H9 (cell line): ENCODE measurements around the gene DMD. TPM values are rescaled to one million over a fixed set of nuclear protein-coding genes. Genes with fewer than 3 reads are reported as not detected.

ENCODE experiments used
- DNase-seq: peaks from one replicate; pipeline ENCODE4 v3.0.0-alpha.2; 2017
- H2AFZ ChIP-seq: one replicate; pipeline ENCODE4 v1.6.1; 2013; ENCODE audit warnings: mild to moderate bottlenecking, low read length, control low read depth, moderate library complexity
- H2AK5ac ChIP-seq: 2 replicates; pipeline ENCODE4 v1.6.1; 2013; ENCODE audit warnings: low read length, control low read depth, mixed read lengths; ENCODE audit not compliant: insufficient read length
- H2BK120ac ChIP-seq: one replicate; pipeline ENCODE4 v1.6.1; 2013; ENCODE audit warnings: low read depth, mild to moderate bottlenecking, low read length, control low read depth, inconsistent platforms; ENCODE audit not compliant: poor library complexity, severe bottlenecking
- H2BK12ac ChIP-seq: 2 replicates; pipeline ENCODE4 v1.6.1; 2013; ENCODE audit warnings: low read length, control low read depth, mixed read lengths, low read depth; ENCODE audit not compliant: insufficient read length
- H2BK15ac ChIP-seq: 2 replicates; pipeline ENCODE4 v1.6.1; 2013; ENCODE audit warnings: low read depth, low read length, control low read depth
- H2BK20ac ChIP-seq: one replicate; pipeline ENCODE4 v1.6.1; 2013; ENCODE audit warnings: low read depth, mild to moderate bottlenecking, low read length, control low read depth, inconsistent platforms; ENCODE audit not compliant: poor library complexity, severe bottlenecking
- H2BK5ac ChIP-seq: 2 replicates; pipeline ENCODE4 v1.6.1; 2013; ENCODE audit warnings: low read length, control low read depth, mixed read lengths; ENCODE audit not compliant: insufficient read length
- H3K14ac ChIP-seq: 2 replicates; pipeline ENCODE4 v1.6.1; 2013; ENCODE audit warnings: low read length, control low read depth; ENCODE audit not compliant: insufficient read depth
- H3K18ac ChIP-seq: 2 replicates; pipeline ENCODE4 v1.6.1; 2013; ENCODE audit warnings: low read depth, mild to moderate bottlenecking, mixed read lengths, low read length, control low read depth; ENCODE audit not compliant: insufficient read length
- H3K23ac ChIP-seq: 2 replicates; pipeline ENCODE4 v1.6.1; 2013; ENCODE audit warnings: low read length, control low read depth, mixed read lengths, low read depth; ENCODE audit not compliant: insufficient read length
- H3K23me2 ChIP-seq: 2 replicates; pipeline ENCODE4 v1.6.1; 2013; ENCODE audit warnings: low read depth, mild to moderate bottlenecking, mixed read lengths, low read length, control low read depth; ENCODE audit not compliant: insufficient read length, poor library complexity, severe bottlenecking
- H3K27ac ChIP-seq: 2 replicates; pipeline ENCODE4 v1.5.1; 2013; ENCODE audit warnings: low read length, control low read depth, mixed read lengths, low read depth; ENCODE audit not compliant: insufficient read length
- H3K27me3 ChIP-seq: 2 replicates; pipeline ENCODE4 v1.6.1; 2013; ENCODE audit warnings: low read length, control low read depth, inconsistent platforms; ENCODE audit not compliant: insufficient read depth
- H3K4ac ChIP-seq: 2 replicates; pipeline ENCODE4 v1.6.1; 2013; ENCODE audit warnings: low read depth, mild to moderate bottlenecking, control low read depth, inconsistent platforms, low read length, moderate library complexity
- H3K4me1 ChIP-seq: 2 replicates; pipeline ENCODE4 v1.6.1; 2013; ENCODE audit warnings: low read length, control low read depth, inconsistent platforms; ENCODE audit not compliant: insufficient read depth
- H3K4me2 ChIP-seq: 2 replicates; pipeline ENCODE4 v1.6.1; 2013; ENCODE audit warnings: low read length, control low read depth, mixed read lengths; ENCODE audit not compliant: insufficient read length, insufficient read depth
- H3K56ac ChIP-seq: 2 replicates; pipeline ENCODE4 v1.6.1; 2013; ENCODE audit warnings: low read depth, mild to moderate bottlenecking, mixed read lengths, low read length, control low read depth; ENCODE audit not compliant: insufficient read length
- H3K79me1 ChIP-seq: 2 replicates; pipeline ENCODE4 v1.6.1; 2013; ENCODE audit warnings: low read depth, mild to moderate bottlenecking, moderate library complexity, low read length, control low read depth, inconsistent platforms; ENCODE audit not compliant: insufficient read depth, poor library complexity, severe bottlenecking
- H3K79me2 ChIP-seq: 2 replicates; pipeline ENCODE4 v1.6.1; 2013; ENCODE audit warnings: low read length, control low read depth, inconsistent platforms; ENCODE audit not compliant: insufficient read depth
- H3K9ac ChIP-seq: 2 replicates; pipeline ENCODE4 v1.6.1; 2013; ENCODE audit warnings: low read length, control low read depth, mixed read lengths; ENCODE audit not compliant: insufficient read length; ENCODE audit errors: extremely low read depth
- H3K9me3 ChIP-seq: one replicate; pipeline ENCODE4 v1.6.1; 2013; ENCODE audit warnings: low read depth, low read length, inconsistent platforms; ENCODE audit not compliant: control insufficient read depth
- H3T11ph ChIP-seq: one replicate; pipeline ENCODE4 v1.6.1; 2013; ENCODE audit warnings: mild to moderate bottlenecking, low read length, control low read depth, inconsistent platforms
- H4K20me1 ChIP-seq: one replicate; pipeline ENCODE4 v1.6.1; 2013; ENCODE audit not compliant: control insufficient read depth, insufficient read length, insufficient read depth
- H4K5ac ChIP-seq: 2 replicates; pipeline ENCODE4 v1.6.1; 2013; ENCODE audit warnings: low read depth, mild to moderate bottlenecking, mixed read lengths, low read length, control low read depth; ENCODE audit not compliant: insufficient read length
- H4K8ac ChIP-seq: replicated peaks from 2 replicates; pipeline ENCODE4 v1.6.1; 2013; ENCODE audit warnings: low read length, control low read depth, mixed read lengths, low read depth; ENCODE audit not compliant: insufficient read length
- H4K91ac ChIP-seq: 2 replicates; pipeline ENCODE4 v1.6.1; 2013; ENCODE audit warnings: low read depth, mild to moderate bottlenecking, moderate library complexity, mixed read lengths, low read length, control low read depth; ENCODE audit not compliant: insufficient read length
- H3K27ac Mint-ChIP-seq, 3 experiments: 2 replicates in 2 of 3; 3 replicates in 1 of 3; pipeline ENCODE4 v1.8.0; 2020 to 2021; ENCODE audit warnings: mixed read lengths in 3 of 3, mild to moderate bottlenecking in 1 of 3, moderate library complexity in 1 of 3
- H3K27me3 Mint-ChIP-seq: 2 replicates; pipeline ENCODE4 v1.8.0; 2021; ENCODE audit warnings: low read depth, mild to moderate bottlenecking, moderate library complexity, mixed read lengths
- H3K36me3 Mint-ChIP-seq, 3 experiments: 2 replicates in 2 of 3; 3 replicates in 1 of 3; pipeline ENCODE4 v1.8.0; 2020 to 2021; ENCODE audit warnings: low read depth in 3 of 3, mixed read lengths in 3 of 3; ENCODE audit not compliant: insufficient read depth in 1 of 3
- H3K4me1 Mint-ChIP-seq, 2 experiments: 2 replicates each; pipeline ENCODE4 v1.8.0; 2020; ENCODE audit warnings: mixed read lengths in 2 of 2
- H3K4me3 Mint-ChIP-seq, 2 experiments: 2 replicates in 1 of 2; 3 replicates in 1 of 2; pipeline ENCODE4 v1.8.0; 2020 to 2021; ENCODE audit warnings: mild to moderate bottlenecking in 2 of 2, mixed read lengths in 2 of 2, moderate library complexity in 1 of 2
- H3K9me3 Mint-ChIP-seq, 2 experiments: 2 replicates in 1 of 2; 3 replicates in 1 of 2; pipeline ENCODE4 v1.8.0; 2020; ENCODE audit warnings: mild to moderate bottlenecking in 2 of 2, mixed read lengths in 2 of 2, moderate library complexity in 1 of 2
- WGBS: extraction: QIAGEN DNeasy Blood & Tissue Kit; methylation state at CpG from one replicate; pipeline ENCODE4 v1.1.7; 2013; ENCODE audit warnings: missing lambda C conversion rate, low lambda C conversion rate, mixed read lengths; ENCODE audit not compliant: insufficient read length; ENCODE audit errors: extremely low coverage; 5-methylcytosine and 5-hydroxymethylcytosine counted together
- total RNA-seq: library from RNA; stranded (reverse); gene quantifications from 2 replicates; pipeline ENCODE4 v1.2.1, GENCODE V29; 2021
- TF ChIP-seq, protein P1 (sequence below): fragments of 200-600 bp; sonication (generic); conservative IDR thresholded peaks from 3 replicates; pipeline ENCODE4 v1.8.0; 2021; ENCODE audit warnings: antibody characterized with exemption, mild to moderate bottlenecking

Gene DMD
- total RNA-seq, 1 experiment from 2014 or later: 3.8 TPM

DNA sequence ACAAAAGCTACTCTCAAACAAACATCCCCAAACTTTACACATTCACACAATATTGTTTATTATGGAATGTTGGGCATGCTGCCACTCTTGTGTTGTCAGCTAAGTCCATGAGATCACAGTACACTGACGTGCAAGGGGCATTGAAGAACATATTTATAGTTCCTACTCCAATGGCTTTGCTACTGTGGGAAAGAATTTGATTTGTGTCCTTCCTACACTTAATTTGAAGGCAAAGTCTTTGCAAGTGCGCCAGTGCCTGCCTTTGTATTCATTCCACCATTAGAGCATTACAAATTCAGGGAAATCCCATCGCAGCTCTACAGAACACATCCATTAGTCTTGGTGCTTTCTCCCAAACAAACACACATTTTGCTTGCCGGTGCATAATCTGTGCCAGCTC lies 2094.1 kb downstream of the DMD start:
- WGBS: no CpG with 5 or more reads among the region's 4 CpGs
- no peak overlapping the region for H3K23ac ChIP-seq
- H2AFZ ChIP-seq: no peak overlapping the region
- TF ChIP-seq, protein P1, sequence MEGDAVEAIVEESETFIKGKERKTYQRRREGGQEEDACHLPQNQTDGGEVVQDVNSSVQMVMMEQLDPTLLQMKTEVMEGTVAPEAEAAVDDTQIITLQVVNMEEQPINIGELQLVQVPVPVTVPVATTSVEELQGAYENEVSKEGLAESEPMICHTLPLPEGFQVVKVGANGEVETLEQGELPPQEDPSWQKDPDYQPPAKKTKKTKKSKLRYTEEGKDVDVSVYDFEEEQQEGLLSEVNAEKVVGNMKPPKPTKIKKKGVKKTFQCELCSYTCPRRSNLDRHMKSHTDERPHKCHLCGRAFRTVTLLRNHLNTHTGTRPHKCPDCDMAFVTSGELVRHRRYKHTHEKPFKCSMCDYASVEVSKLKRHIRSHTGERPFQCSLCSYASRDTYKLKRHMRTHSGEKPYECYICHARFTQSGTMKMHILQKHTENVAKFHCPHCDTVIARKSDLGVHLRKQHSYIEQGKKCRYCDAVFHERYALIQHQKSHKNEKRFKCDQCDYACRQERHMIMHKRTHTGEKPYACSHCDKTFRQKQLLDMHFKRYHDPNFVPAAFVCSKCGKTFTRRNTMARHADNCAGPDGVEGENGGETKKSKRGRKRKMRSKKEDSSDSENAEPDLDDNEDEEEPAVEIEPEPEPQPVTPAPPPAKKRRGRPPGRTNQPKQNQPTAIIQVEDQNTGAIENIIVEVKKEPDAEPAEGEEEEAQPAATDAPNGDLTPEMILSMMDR: no peak
- H2BK5ac ChIP-seq: no peak overlapping the region
- no peak overlapping the region for H4K91ac ChIP-seq
- no peak overlapping the region for H3K9ac ChIP-seq
- H2BK120ac ChIP-seq: no peak overlapping the region
- H4K5ac ChIP-seq: no peak overlapping the region
- H3T11ph ChIP-seq: no peak overlapping the region
- H3K79me1 ChIP-seq: no peaks in the 10 kb centered on the region
- H3K14ac ChIP-seq: no peak overlapping the region
- H4K8ac ChIP-seq: no peak overlapping the region
- no peak overlapping the region for H2BK20ac ChIP-seq
- H3K27ac Mint-ChIP-seq: no peak overlapping the region
- H3K4me1 Mint-ChIP-seq: 0 out of 4 replicates have a peak, but pooled peaks cover 0 to 3% of the 10 kb centered on the region in 2 experiments
- no peak overlapping the region for H3K4me2 ChIP-seq
- peaks cover 47 to 54% of the 10 kb centered on the region in 2 experiments for H3K9me3 Mint-ChIP-seq
- no peaks in the 10 kb centered on the region for H3K23me2 ChIP-seq
- H3K4ac ChIP-seq: no peak overlapping the region
- no peak overlapping the region for H2BK12ac ChIP-seq
- H3K36me3 Mint-ChIP-seq: no peaks in the 10 kb centered on the region; a peak in 1 of 7 replicates
- H3K18ac ChIP-seq: no peak overlapping the region
- H3K79me2 ChIP-seq: no peaks in the 10 kb centered on the region
- H3K4me3 Mint-ChIP-seq: no peak overlapping the region
- H2AK5ac ChIP-seq: no peak overlapping the region
- no peaks in the 10 kb centered on the region for H4K20me1 ChIP-seq
- no peaks in the 10 kb centered on the region for H3K27me3 ChIP-seq
- H3K56ac ChIP-seq: no peak overlapping the region
- DNase-seq: no peak
- no peaks in the 10 kb centered on the region for H3K9me3 ChIP-seq
- H2BK15ac ChIP-seq: no peak overlapping the region
- H3K27ac ChIP-seq: no peak overlapping the region
- no peaks in the 10 kb centered on the region for H3K4me1 ChIP-seq
- H3K27me3 Mint-ChIP-seq: no peaks in the 10 kb centered on the region
